BJ (cell line): Measurements from ENCODE around the gene RNF34. TPM values are rescaled to one million over a fixed set of nuclear protein-coding genes. Genes with fewer than 3 reads are reported as not detected.
A peak's percentile ranks its signal among the peaks of the same experiment; 100 is the strongest.

Source experiments
- CTCF ChIA-PET: fragments of 350-600 bp; formaldehyde crosslinking; extraction: SDS; loops from one replicate; lab custom pipeline; 2021; ENCODE audit warnings: antibody characterized with exemption, inconsistent platforms; lab: Yijun Ruan, JAX
- POLR2A ChIA-PET: fragments of 300-600 bp; sonication (Branson Sonifier 250); formaldehyde crosslinking; extraction: SDS; loops from one replicate; lab custom pipeline; 2021; ENCODE audit warnings: antibody characterized with exemption; lab: Charles Lee
- DNase-seq: peaks from one replicate; pipeline ENCODE4 v3.0.0-alpha.2; 2011; ENCODE audit warnings: low read depth
- H3K27me3 ChIP-seq: 2 replicates; pipeline ENCODE4 v1.6.0; 2011; ENCODE audit warnings: low read length; ENCODE audit not compliant: control insufficient read depth, insufficient read depth
- H3K36me3 ChIP-seq: 2 replicates; pipeline ENCODE4 v1.5.1; 2011; ENCODE audit warnings: low read length; ENCODE audit not compliant: control insufficient read depth, insufficient read depth
- H3K4me3 ChIP-seq: 2 replicates; pipeline ENCODE4 v1.5.1; 2011; ENCODE audit warnings: low read depth, mild to moderate bottlenecking, control low read depth, low read length
- polyA plus RNA-seq: library from polyadenylated mRNA; depleted of rRNA; stranded (reverse); fragments of >200 nt; gene quantifications from 2 replicates; pipeline ENCODE4 v1.2.3, GENCODE V29; 2011
- TF ChIP-seq, protein P1 (sequence below): IDR thresholded peaks from 2 replicates; pipeline ENCODE4 v1.5.1; 2011; ENCODE audit warnings: low read depth, mild to moderate bottlenecking, control low read depth, inconsistent platforms, low read length, moderate library complexity; ENCODE audit not compliant: insufficient read depth

Gene RNF34
- polyA plus RNA-seq, 1 experiment, result 80.3 TPM

GRCh38 chr12:121464331-121464730 lies 64.4 kb downstream of the RNF34 start:
- DNase-seq, result no peak
- ChIA-PET POLR2A (interaction anchor here (0.5 kb wide), 1 partner anchor 159 kb away, joined by 14 read pairs; no protein-coding TSS in a partner anchor), CTCF (interaction anchor here (1.6 kb wide), 1 partner anchor 20 kb away, joined by 7 read pairs; no protein-coding TSS in a partner anchor)
- H3K4me3 ChIP-seq, result no peak overlapping the region
- H3K36me3 ChIP-seq, result no peaks in the 10 kb centered on the region
- TF ChIP-seq, protein P1, sequence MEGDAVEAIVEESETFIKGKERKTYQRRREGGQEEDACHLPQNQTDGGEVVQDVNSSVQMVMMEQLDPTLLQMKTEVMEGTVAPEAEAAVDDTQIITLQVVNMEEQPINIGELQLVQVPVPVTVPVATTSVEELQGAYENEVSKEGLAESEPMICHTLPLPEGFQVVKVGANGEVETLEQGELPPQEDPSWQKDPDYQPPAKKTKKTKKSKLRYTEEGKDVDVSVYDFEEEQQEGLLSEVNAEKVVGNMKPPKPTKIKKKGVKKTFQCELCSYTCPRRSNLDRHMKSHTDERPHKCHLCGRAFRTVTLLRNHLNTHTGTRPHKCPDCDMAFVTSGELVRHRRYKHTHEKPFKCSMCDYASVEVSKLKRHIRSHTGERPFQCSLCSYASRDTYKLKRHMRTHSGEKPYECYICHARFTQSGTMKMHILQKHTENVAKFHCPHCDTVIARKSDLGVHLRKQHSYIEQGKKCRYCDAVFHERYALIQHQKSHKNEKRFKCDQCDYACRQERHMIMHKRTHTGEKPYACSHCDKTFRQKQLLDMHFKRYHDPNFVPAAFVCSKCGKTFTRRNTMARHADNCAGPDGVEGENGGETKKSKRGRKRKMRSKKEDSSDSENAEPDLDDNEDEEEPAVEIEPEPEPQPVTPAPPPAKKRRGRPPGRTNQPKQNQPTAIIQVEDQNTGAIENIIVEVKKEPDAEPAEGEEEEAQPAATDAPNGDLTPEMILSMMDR, result no peak
- no peaks in the 10 kb centered on the region for H3K27me3 ChIP-seq

DNA sequence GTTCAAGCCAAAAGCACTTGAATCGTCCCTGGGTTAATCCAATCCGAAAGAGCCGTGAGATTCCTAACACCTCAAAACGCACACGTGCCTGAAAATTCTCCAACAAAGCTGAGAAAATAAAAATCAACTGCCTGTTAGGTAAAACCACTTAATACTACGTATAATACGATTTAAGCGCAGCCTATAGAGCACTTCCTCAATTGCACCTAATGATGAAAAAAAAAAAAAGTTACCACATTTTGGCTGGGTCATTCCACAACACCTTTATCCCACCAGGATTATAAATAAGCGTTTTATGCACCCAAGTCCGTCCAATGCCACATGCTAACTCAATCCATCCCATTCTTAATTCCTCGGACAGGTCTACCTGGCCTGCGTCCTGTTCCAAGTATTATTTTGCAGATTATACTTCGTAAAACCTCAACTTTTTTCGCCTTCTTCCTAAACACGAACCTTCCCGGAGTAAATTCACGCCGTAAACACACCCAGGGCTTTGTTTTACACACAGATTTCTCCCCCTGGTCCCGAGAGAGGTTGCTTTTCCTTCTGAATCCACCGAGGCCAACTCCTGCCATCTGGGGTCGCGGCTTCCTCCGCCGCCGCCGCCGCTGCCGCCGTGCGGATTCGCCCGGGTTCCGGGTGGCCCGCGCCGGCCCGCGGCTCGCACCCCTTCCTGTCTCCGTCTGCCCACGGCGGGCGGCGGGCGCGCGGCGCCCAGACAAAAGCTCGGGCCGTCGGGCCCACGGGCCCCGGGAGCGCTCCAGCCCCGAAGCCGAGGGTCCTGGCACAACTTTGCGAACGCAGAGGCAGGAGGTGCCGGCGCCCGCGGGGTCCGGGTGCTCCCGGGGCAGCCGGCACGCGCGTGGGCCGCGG lies 66.2 kb downstream of the RNF34 start:
- TF ChIP-seq, protein P1, result no peak
- no peaks in the 10 kb centered on the region for H3K27me3 ChIP-seq
- ChIA-PET POLR2A (no interaction called here), CTCF (no interaction called here)
- H3K4me3 ChIP-seq, result peak overlapping the region; percentile 46
- no peak for DNase-seq
- H3K36me3 ChIP-seq, result no peaks in the 10 kb centered on the region

DNA sequence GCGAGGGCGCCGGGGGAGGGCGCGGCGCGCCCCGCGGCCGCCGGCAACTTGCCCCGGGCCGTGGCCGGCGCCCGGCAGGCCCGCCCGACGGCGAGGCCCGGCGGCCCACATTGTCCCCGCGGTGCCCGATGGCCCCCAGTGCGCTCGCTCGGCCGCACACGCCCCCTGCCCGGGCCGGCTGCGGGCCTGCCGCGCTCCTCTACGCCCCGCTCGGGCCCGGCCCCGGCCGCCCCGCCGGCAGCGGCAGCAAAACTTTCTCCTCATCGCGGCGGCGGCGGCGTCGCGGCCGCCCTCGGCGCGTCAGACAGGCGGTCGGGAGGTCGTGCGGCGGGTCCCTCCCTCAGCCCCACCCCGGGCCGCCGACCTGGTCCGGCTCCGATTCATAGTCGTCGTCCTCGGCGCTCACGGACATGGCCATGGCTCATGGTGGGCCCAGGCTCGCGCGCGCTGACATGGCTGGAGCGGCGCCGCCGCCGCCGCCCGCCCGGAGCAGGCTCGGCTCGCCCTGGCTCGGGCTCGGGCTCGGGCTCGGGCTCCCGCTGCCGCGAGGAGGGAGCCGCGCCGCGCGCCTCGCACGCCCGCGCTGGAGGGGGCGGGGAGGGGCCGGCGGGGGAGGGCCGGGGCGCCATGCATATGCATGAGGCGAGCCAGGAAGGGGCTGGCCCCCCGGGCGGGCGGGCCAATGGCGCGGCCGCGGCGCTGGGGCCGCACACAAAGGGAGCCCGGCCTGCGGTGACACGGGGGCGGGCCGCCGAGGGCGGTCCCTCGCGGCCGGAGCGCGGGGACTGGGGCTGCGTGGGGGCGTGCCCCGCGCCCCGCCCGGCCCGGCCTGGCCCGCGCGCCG lies 67.1 kb downstream of the RNF34 start:
- TF ChIP-seq, protein P1, result no peak
- POLR2A ChIA-PET, result no interaction called here
- CTCF ChIA-PET, result interaction anchor here (3.3 kb wide), 1 partner anchor 12 kb away, joined by 18 read pairs; no protein-coding TSS in a partner anchor
- H3K4me3 ChIP-seq, result peak overlapping the region; percentile 49
- DNase-seq, result peak; percentile 44
- no peaks in the 10 kb centered on the region for H3K27me3 ChIP-seq
- H3K36me3 ChIP-seq, result no peaks in the 10 kb centered on the region

DNA sequence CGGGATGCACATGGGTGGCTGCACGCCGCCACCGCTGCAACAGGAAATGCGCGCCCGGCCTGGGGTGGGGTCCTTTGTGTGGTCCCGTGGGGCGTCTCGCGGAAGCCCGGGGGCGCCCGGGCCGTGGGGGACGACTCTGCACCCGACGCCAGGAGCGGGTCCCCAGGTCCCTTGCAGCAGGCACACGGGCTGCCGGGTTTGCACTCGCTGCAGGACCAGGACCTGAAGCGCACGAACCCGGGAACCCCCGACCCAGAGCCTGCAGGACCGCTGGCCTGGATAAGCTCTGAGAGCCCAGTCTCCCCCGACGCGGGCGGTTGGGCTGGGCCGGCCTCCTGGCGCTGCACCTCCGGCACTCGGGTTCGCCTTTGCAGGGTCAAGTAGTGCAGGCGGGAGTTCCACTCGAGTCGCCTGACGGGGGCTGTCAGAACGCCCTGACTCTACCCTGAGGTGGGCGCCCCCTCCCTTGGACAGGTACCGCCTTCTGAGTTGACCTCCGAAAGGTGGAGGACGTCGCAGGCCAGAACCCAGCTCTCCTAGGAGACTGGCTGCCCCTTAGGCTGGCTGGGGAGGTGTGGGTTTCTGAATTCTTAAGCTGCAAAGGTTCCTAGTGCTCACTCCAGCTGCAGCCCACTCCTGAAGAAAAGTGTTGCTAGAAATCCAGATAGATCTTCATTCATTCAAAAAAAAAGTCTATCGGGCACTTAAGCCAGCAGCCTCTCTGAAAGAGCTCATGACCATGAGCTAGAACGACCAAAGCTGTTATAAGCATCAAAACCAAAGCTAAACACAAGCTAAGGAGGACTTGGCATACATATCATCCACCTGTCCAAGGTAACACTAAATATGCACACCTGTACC lies 68.0 kb downstream of the RNF34 start:
- ChIA-PET CTCF (interaction anchor here (1.3 to 3.3 kb wide), 4 partner anchors 11 to 327 kb away, joined by 3 to 18 read pairs (median 4); no protein-coding TSS in a partner anchor), POLR2A (no interaction called here)
- peak overlapping the region; percentile 49 for H3K4me3 ChIP-seq
- H3K36me3 ChIP-seq, result no peaks in the 10 kb centered on the region
- DNase-seq, result no peak
- TF ChIP-seq, protein P1, result no peak
- no peaks in the 10 kb centered on the region for H3K27me3 ChIP-seq
